Neuronal stem cell (in vitro differentiated cells): ENCODE measurements around the gene ZNF813.
"Not testable (repeated sequence)": the region's sequence is repeated elsewhere in the genome, so short reads cannot be mapped to it uniquely, and the experiment has no call there.

ENCODE experiments used
- DNase-seq: peaks from one replicate; pipeline ENCODE4 v3.0.0-alpha.2; 2013; ENCODE audit warnings: low spot score
- H2AFZ ChIP-seq: one replicate; pipeline ENCODE4 v1.6.1; 2013; ENCODE audit warnings: mild to moderate bottlenecking, low read length, inconsistent platforms
- H2AK5ac ChIP-seq: 2 replicates; pipeline ENCODE4 v1.6.1; 2013; ENCODE audit warnings: low read depth, mild to moderate bottlenecking, inconsistent platforms, low read length, moderate library complexity, mixed read lengths
- H2BK120ac ChIP-seq: 2 replicates; pipeline ENCODE4 v1.6.1; 2013; ENCODE audit warnings: low read depth, mild to moderate bottlenecking, inconsistent platforms, low read length, moderate library complexity, mixed read lengths
- H2BK12ac ChIP-seq: one replicate; pipeline ENCODE4 v1.6.1; 2013; ENCODE audit warnings: low read length, inconsistent platforms
- H2BK15ac ChIP-seq: 2 replicates; pipeline ENCODE4 v1.6.1; 2013; ENCODE audit warnings: mild to moderate bottlenecking, low read length, inconsistent platforms, mixed read lengths
- H2BK5ac ChIP-seq: one replicate; pipeline ENCODE4 v1.6.1; 2013; ENCODE audit warnings: inconsistent platforms, mild to moderate bottlenecking, low read length, moderate library complexity
- H3K14ac ChIP-seq: one replicate; pipeline ENCODE4 v1.6.1; 2013; ENCODE audit warnings: low read length, inconsistent platforms
- H3K18ac ChIP-seq: 2 replicates; pipeline ENCODE4 v1.6.1; 2013; ENCODE audit warnings: low read length, inconsistent platforms
- H3K23ac ChIP-seq: 2 replicates; pipeline ENCODE4 v1.6.1; 2013; ENCODE audit warnings: low read depth, mild to moderate bottlenecking, mixed read lengths, low read length, inconsistent platforms; ENCODE audit not compliant: poor library complexity
- H3K27ac ChIP-seq: replicated peaks from 3 replicates; pipeline ENCODE4 v1.5.1; 2013; ENCODE audit warnings: low read length, inconsistent platforms
- H3K27me3 ChIP-seq, 3 experiments: 2 replicates each; pipeline ENCODE4 v1.6.1; 2013; ENCODE audit warnings: low read length in 3 of 3, mild to moderate bottlenecking in 2 of 3, inconsistent platforms in 1 of 3, low read depth in 1 of 3, mixed read lengths in 1 of 3, moderate library complexity in 1 of 3; ENCODE audit not compliant: control insufficient read depth in 3 of 3, insufficient read depth in 3 of 3
- H3K36me3 ChIP-seq, 2 donors: replicated peaks in 1 of 2; 2 replicates each; pipeline ENCODE4 v1.6.1; 2013; ENCODE audit warnings: low read length in 2 of 2; ENCODE audit not compliant: control insufficient read depth in 2 of 2, insufficient read depth in 2 of 2
- H3K4ac ChIP-seq: 2 replicates; pipeline ENCODE4 v1.6.1; 2013; ENCODE audit warnings: inconsistent platforms, mild to moderate bottlenecking, low read length, moderate library complexity
- H3K4me1 ChIP-seq, 2 donors: 1 replicate in 1 of 2; 2 replicates in 1 of 2; pipeline ENCODE4 v1.6.1; 2013; ENCODE audit warnings: low read length in 2 of 2, low read depth in 1 of 2; ENCODE audit not compliant: control insufficient read depth in 2 of 2, insufficient read depth in 1 of 2
- H3K4me2 ChIP-seq: one replicate; pipeline ENCODE4 v1.6.1; 2013; ENCODE audit warnings: mild to moderate bottlenecking, low read length, inconsistent platforms; ENCODE audit not compliant: insufficient read depth, poor library complexity, severe bottlenecking
- H3K4me3 ChIP-seq, 2 donors: 2 replicates each; pipeline ENCODE4 v1.5.1; 2013; ENCODE audit warnings: low read length in 2 of 2, mild to moderate bottlenecking in 2 of 2, inconsistent platforms in 1 of 2, moderate library complexity in 1 of 2
- H3K79me1 ChIP-seq: one replicate; pipeline ENCODE4 v1.6.1; 2013; ENCODE audit warnings: low read depth, mild to moderate bottlenecking, inconsistent platforms, low read length, moderate library complexity
- H3K9ac ChIP-seq: one replicate; pipeline ENCODE4 v1.6.1; 2013; ENCODE audit warnings: mild to moderate bottlenecking, low read depth, low read length, inconsistent platforms; ENCODE audit not compliant: poor library complexity
- H3K9me3 ChIP-seq, 2 donors: replicated peaks in 1 of 2; 2 replicates each; pipeline versions ENCODE3 to v1.6.1; 2013; ENCODE audit warnings: low read length in 2 of 2, mild to moderate bottlenecking in 2 of 2, inconsistent platforms in 1 of 2, low read depth in 1 of 2, mixed read lengths in 1 of 2, moderate library complexity in 1 of 2; ENCODE audit not compliant: control insufficient read depth in 2 of 2, insufficient read depth in 1 of 2
- H4K8ac ChIP-seq: one replicate; pipeline ENCODE4 v1.6.1; 2013; ENCODE audit warnings: low read depth, mild to moderate bottlenecking, inconsistent platforms, low read length, moderate library complexity
- H4K91ac ChIP-seq: one replicate; pipeline ENCODE4 v1.6.1; 2013; ENCODE audit warnings: low read length, low read depth, mild to moderate bottlenecking, inconsistent platforms; ENCODE audit not compliant: poor library complexity
- WGBS, 2 donors: extraction: QIAGEN DNeasy Blood & Tissue Kit; methylation state at CpG; one replicate each; pipeline ENCODE4 v1.1.7; 2013; ENCODE audit warnings: missing lambda C conversion rate in 2 of 2, mixed read lengths in 1 of 2; ENCODE audit not compliant: insufficient read length in 2 of 2, insufficient replicate concordance in 1 of 2; ENCODE audit errors: extremely low coverage in 2 of 2; 5-methylcytosine and 5-hydroxymethylcytosine counted together

The ZNF813 gene

DNA sequence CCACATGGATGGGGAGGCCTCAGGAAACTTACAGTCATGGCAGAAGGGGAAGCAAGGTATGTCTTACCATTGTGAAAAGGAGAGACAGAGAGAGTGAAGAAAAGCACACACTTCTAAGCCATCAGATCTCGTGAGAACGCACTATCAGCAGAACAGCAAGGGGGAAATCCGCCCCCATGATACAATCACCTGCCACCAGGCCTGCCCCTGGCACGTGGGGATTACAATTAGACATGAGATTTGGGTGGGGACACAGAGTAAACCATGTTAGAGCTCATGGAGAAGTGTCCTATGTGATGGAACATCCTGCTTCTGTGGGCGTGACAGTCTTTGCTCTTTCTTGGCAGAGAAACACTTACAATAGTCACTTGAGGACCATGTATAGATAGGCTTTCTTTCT, 42.3 kb downstream of the ZNF813 start:
- H2AK5ac ChIP-seq: no peak overlapping the region
- DNase-seq: no peak
- H2BK15ac ChIP-seq: no peak overlapping the region
- H3K4me1 ChIP-seq: no peaks in the 10 kb centered on the region
- H2BK12ac ChIP-seq: no peak overlapping the region
- no peak overlapping the region for H2BK5ac ChIP-seq
- H3K36me3 ChIP-seq: no peaks in the 10 kb centered on the region
- H2BK120ac ChIP-seq: no peak overlapping the region
- no CpG with 5 or more reads among the region's 5 CpGs for WGBS, 2 donors
- H3K4ac ChIP-seq: no peak overlapping the region
- no peaks in the 10 kb centered on the region for H3K9me3 ChIP-seq
- no peak overlapping the region for H3K14ac ChIP-seq
- H3K18ac ChIP-seq: no peak overlapping the region
- H3K9ac ChIP-seq: no peak overlapping the region
- H4K91ac ChIP-seq: no peak overlapping the region
- H3K4me2 ChIP-seq: no peak overlapping the region
- H3K27ac ChIP-seq: no peak overlapping the region
- H3K27me3 ChIP-seq: no peaks in the 10 kb centered on the region
- no peak overlapping the region for H3K23ac ChIP-seq
- H3K79me1 ChIP-seq: no peaks in the 10 kb centered on the region
- no peak overlapping the region for H4K8ac ChIP-seq
- no peak overlapping the region for H2AFZ ChIP-seq
- no peak overlapping the region for H3K4me3 ChIP-seq

- no peak overlapping the region for H4K8ac ChIP-seq
- no peak overlapping the region for H3K4ac ChIP-seq
- no peak overlapping the region for H2BK5ac ChIP-seq
- no peak overlapping the region for H3K14ac ChIP-seq
- H3K4me3 ChIP-seq: no peak overlapping the region
- no peaks in the 10 kb centered on the region for H3K79me1 ChIP-seq
- H3K36me3 ChIP-seq: no peaks in the 10 kb centered on the region
- H2BK15ac ChIP-seq: no peak overlapping the region
- no peak overlapping the region for H3K4me2 ChIP-seq
- H4K91ac ChIP-seq: no peak overlapping the region
- no peaks in the 10 kb centered on the region for H3K9me3 ChIP-seq
- no peak overlapping the region for H2AK5ac ChIP-seq
- H2AFZ ChIP-seq: no peak overlapping the region
- H3K23ac ChIP-seq: no peak overlapping the region
- no peak for DNase-seq
- no CpG with 5 or more reads among the region's 2 CpGs for WGBS, 2 donors
- H3K9ac ChIP-seq: no peak overlapping the region
- H3K27ac ChIP-seq: no peak overlapping the region
- no peaks in the 10 kb centered on the region for H3K27me3 ChIP-seq
- H3K18ac ChIP-seq: no peak overlapping the region
- H2BK120ac ChIP-seq: no peak overlapping the region
- H3K4me1 ChIP-seq: no peaks in the 10 kb centered on the region
- H2BK12ac ChIP-seq: no peak overlapping the region
Measured at GRCh38 chr19:53511357-53511756, 43.8 kb downstream of the ZNF813 start.

- no peak overlapping the region for H2BK120ac ChIP-seq
- H4K91ac ChIP-seq: no peak overlapping the region
- no peak overlapping the region for H3K4me2 ChIP-seq
- peak; percentile 59 for DNase-seq
- no peak overlapping the region for H2BK12ac ChIP-seq
- H3K4ac ChIP-seq: no peak overlapping the region
- no peak overlapping the region for H3K14ac ChIP-seq
- no peak overlapping the region for H4K8ac ChIP-seq
- no peaks in the 10 kb centered on the region for H3K4me1 ChIP-seq
- no peak overlapping the region for H2BK5ac ChIP-seq
- no peak overlapping the region for H3K27ac ChIP-seq
- no peak overlapping the region for H3K4me3 ChIP-seq
- H3K9me3 ChIP-seq: no peaks in the 10 kb centered on the region
- no CpG with 5 or more reads among the region's 11 CpGs for WGBS, 2 donors
- H3K36me3 ChIP-seq: no peaks in the 10 kb centered on the region
- H3K27me3 ChIP-seq: no peaks in the 10 kb centered on the region
- H3K23ac ChIP-seq: no peak overlapping the region
- no peaks in the 10 kb centered on the region for H3K79me1 ChIP-seq
- H3K18ac ChIP-seq: no peak overlapping the region
- H3K9ac ChIP-seq: no peak overlapping the region
- H2BK15ac ChIP-seq: no peak overlapping the region
- H2AK5ac ChIP-seq: no peak overlapping the region
- H2AFZ ChIP-seq: peak overlapping the region; percentile 81
Measured at GRCh38 chr19:53511933-53512374, 44.4 kb downstream of the ZNF813 start.

DNA sequence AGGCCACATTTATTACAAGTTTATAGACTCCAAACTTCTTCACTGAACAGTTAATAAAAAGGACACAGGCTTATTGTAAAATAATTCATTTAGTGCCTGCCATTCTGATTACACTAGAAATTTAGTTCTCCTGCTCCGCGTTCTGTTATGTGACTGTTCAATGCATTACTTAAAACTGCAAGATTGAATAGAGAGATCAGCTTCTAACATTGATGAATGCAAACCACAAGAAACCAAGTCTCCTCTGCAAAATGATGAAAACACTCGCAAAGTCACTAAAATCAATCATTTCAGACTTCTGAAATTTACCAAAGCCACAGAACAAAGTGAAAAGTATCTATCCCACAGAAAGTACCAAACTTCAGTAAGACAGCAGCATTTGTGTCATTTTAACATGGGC, 47.5 kb downstream of the ZNF813 start:
- H3K4me3 ChIP-seq, H3K18ac ChIP-seq, H3K36me3 ChIP-seq, H4K8ac ChIP-seq, H3K79me1 ChIP-seq, H3K27me3 ChIP-seq, H3K4ac ChIP-seq, H3K23ac ChIP-seq, H3K4me1 ChIP-seq, H4K91ac ChIP-seq, H3K4me2 ChIP-seq, H2BK12ac ChIP-seq, H2BK120ac ChIP-seq, H3K9me3 ChIP-seq, H3K27ac ChIP-seq, H3K14ac ChIP-seq, H2AK5ac ChIP-seq, H3K9ac ChIP-seq, H2AFZ ChIP-seq, H2BK5ac ChIP-seq, H2BK15ac ChIP-seq, DNase-seq: not testable (repeated sequence)
- WGBS, 2 donors: no CpG with 5 or more reads among the region's 3 CpGs
